ENCODE measurements around the gene PHACTR3.

PHACTR3 gene

GRCh38 chr20:59808729-59809381 is 204.5 kb downstream of the PHACTR3 start:
- DNase-seq = no peak

- no peak for DNase-seq
These were observed 205.5 kb downstream of the PHACTR3 start for GRCh38 chr20:59809630-59810448.

GRCh38 chr20:59810449-59811187 is 206.3 kb downstream of the PHACTR3 start:
- DNase-seq = no peak

GRCh38 chr20:59811681-59812171 is 207.4 kb downstream of the PHACTR3 start:
- no peak for DNase-seq

- no peak for DNase-seq
These were observed 208.2 kb downstream of the PHACTR3 start for GRCh38 chr20:59812286-59813125.

GRCh38 chr20:59813126-59813947 is 209.0 kb downstream of the PHACTR3 start:
- DNase-seq = no peak

- DNase-seq = no peak
These were observed 209.9 kb downstream of the PHACTR3 start for GRCh38 chr20:59813948-59814839.

GRCh38 chr20:59814840-59815340 is 210.6 kb downstream of the PHACTR3 start:
- no peak for DNase-seq

GRCh38 chr20:59816146-59816738 is 211.9 kb downstream of the PHACTR3 start:
- DNase-seq = no peak

- no peak for DNase-seq
These were observed 213.1 kb downstream of the PHACTR3 start for GRCh38 chr20:59817406-59817805.

GRCh38 chr20:59817846-59818615 is 213.7 kb downstream of the PHACTR3 start:
- no peak for DNase-seq

- DNase-seq = no peak
These were observed 214.6 kb downstream of the PHACTR3 start for GRCh38 chr20:59818911-59819310.

GRCh38 chr20:59819496-59820203 is 215.3 kb downstream of the PHACTR3 start:
- no peak for DNase-seq

- peak; percentile 93 for DNase-seq
These were observed 216.1 kb downstream of the PHACTR3 start for GRCh38 chr20:59820204-59821041.

- DNase-seq = no peak
These were observed 216.9 kb downstream of the PHACTR3 start for GRCh38 chr20:59821201-59821600.

- no peak for DNase-seq
These were observed 217.4 kb downstream of the PHACTR3 start for GRCh38 chr20:59821788-59822187.

- no peak for DNase-seq
These were observed 218.1 kb downstream of the PHACTR3 start for GRCh38 chr20:59822291-59823029.

Data from DMS153 (cell line).